Effector memory CD4-positive, alpha-beta T cell (primary cell): Measurements from ENCODE around the gene UBB.

Source experiments
- DNase-seq, 3 donors: peaks; one replicate each; pipeline ENCODE4 v3.0.0-alpha.2; 2020
- H3K27ac ChIP-seq: 2 replicates; pipeline ENCODE4 v1.7.0; 2013; ENCODE audit warnings: mild to moderate bottlenecking, low read length, moderate library complexity; ENCODE audit not compliant: insufficient read depth, poor library complexity, severe bottlenecking
- H3K27me3 ChIP-seq: replicated peaks from 2 replicates; pipeline ENCODE4 v1.7.0; 2013; ENCODE audit warnings: mild to moderate bottlenecking, low read length; ENCODE audit not compliant: insufficient read depth, control insufficient read depth, poor library complexity, severe bottlenecking
- H3K36me3 ChIP-seq: 2 replicates; pipeline ENCODE4 v1.7.0; 2013; ENCODE audit warnings: mild to moderate bottlenecking, low read length, moderate library complexity; ENCODE audit not compliant: control insufficient read depth, insufficient read depth
- H3K4me1 ChIP-seq: 2 replicates; pipeline ENCODE4 v1.7.0; 2013; ENCODE audit warnings: low read length, mild to moderate bottlenecking; ENCODE audit not compliant: control insufficient read depth, insufficient read depth, poor library complexity, severe bottlenecking
- H3K4me3 ChIP-seq: 2 replicates; pipeline ENCODE4 v1.7.0; 2013; ENCODE audit warnings: low read length, low read depth, mild to moderate bottlenecking; ENCODE audit not compliant: insufficient read depth, poor library complexity, severe bottlenecking
- H3K9me3 ChIP-seq: 2 replicates; pipeline ENCODE4 v1.7.0; 2013; ENCODE audit warnings: mild to moderate bottlenecking, low read length, moderate library complexity; ENCODE audit not compliant: control insufficient read depth

Gene UBB

DNA sequence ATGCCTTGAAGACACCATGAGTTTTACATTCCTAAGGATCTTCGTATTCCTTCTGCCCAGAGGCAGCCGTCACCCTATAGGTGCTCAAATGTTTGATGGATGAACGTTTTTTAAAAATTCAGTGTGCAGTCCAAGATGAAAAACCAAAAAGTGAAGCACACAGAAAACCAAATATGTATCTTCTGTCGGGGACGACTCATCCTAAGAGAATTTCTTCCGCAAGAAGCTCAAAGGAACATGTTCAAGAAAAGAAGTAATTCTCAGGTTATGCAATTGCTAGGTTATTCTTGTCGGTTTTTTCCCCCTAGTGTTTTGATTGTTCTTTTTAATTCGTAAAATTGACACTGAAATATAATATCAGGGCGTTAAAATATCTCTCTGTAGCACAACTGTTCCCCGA lies 29.1 kb upstream of the UBB start:
- Histone ChIP-seq H3K27me3 (no peaks in the 10 kb centered on the region), H3K27ac (no peak overlapping the region), H3K9me3 (no peaks in the 10 kb centered on the region), H3K4me3 (peak overlapping the region; percentile 76), H3K36me3 (no peaks in the 10 kb centered on the region), H3K4me1 (peaks cover 7% of the 10 kb centered on the region)
- DNase-seq, result no peak

DNA sequence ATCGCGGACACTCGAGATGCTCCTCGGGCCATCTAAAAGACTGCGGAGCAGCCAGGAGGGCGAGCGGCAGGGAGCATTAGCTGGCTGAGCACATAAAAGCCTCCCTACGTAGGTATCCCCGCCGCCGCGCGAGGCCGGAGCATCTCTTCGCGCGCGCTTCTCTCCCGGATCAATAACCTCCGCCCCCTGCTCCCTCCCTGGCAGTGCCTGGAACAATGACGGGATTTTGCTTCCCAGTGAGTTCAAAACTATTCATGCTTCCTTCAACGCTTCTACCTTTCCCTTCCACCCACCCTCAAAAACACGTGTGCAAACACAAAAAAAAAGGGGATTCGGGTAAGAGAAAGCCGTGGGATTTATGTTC lies 28.6 kb upstream of the UBB start:
- no peaks in the 10 kb centered on the region for H3K27me3 ChIP-seq
- DNase-seq, result no peak
- no peak overlapping the region for H3K27ac ChIP-seq
- H3K36me3 ChIP-seq, result no peaks in the 10 kb centered on the region
- peak overlapping the region; percentile 76 for H3K4me3 ChIP-seq
- H3K9me3 ChIP-seq, result no peaks in the 10 kb centered on the region
- H3K4me1 ChIP-seq, result peaks cover 7% of the 10 kb centered on the region

DNA sequence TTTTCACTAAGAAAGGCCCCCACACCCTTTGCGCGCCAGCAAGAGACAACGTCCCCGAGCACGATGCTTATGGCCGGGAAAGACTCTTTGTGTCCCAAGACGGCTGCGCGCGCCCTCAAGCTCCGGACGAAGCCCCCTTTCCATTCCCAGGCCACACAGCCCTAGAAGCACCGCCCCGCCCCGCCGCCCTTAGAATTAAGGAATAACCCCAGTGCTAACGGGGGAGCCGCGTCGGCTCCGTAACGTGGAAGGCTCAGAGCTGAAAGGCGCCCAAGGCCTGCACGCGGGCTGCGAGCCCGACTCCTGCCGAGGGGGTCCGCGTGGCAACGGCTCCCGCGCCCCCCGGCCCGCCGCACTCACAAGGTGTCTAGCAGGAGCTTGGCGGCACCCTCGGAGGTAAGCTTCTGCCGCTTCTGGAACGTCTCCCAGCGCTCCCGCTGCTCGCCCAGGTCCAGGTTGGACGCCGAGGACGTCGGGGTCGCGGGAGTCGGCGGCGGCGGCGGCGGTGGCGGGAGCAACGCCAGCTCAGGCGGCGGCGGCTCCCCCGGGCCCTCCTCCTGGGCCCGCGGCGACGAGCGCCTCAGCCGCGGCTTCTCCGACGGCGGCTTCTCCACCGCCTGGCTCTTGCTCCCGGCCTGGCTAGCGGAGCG lies 28.1 kb upstream of the UBB start:
- Histone ChIP-seq H3K9me3 (no peaks in the 10 kb centered on the region), H3K27me3 (no peaks in the 10 kb centered on the region), H3K4me1 (peaks cover 7% of the 10 kb centered on the region), H3K4me3 (peak overlapping the region; percentile 76), H3K36me3 (no peaks in the 10 kb centered on the region), H3K27ac (peak overlapping the region; percentile 32)
- peak in 2 of 3 donors; percentile 7 to 8 for DNase-seq

DNA sequence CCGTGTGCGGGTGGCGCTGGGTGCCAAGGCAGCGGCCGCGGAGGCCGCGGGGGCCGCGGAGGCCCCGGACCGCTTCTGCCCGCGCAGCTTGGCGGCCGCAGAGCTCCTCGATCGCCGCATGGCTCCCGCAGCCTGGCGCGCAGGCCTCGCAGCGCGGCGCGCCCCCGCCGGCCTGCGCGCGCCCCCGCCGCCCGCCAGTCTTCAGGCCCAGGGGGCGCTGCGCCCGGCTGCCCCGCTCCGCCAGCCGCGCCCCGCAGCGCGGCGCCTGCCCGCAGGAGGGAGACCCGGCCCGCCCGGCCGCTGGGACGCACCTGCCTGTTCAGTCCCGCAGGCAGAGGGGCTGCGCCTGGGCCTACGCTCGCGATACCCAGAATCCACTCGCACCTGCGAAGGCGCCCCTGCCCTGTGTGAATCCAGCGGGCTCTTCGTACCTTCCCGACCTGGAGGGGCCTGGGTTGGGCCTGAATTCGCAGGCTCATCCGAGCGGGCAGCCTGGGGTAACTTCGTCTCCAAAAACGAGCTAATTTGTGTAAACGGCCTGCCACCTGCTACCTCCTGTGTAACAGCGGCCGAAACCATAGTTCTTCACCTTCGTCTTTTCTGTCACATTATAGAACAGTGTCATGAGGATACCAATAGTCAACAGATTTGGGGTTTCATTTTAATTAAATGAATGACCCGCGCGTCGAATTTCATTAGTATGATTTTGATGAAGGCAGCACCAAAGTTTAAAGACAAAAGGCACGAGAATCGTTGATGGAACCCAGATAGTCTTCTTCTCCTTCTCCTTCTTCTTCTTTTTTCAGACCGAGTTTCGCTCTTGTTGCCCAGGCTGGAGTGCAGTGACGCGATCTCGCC lies 27.3 kb upstream of the UBB start, which contains the start of gene CENPV:
Gene CENPV, minus strand, starts transcription at position 153 of the 858 bp plus-strand sequence. Its CDS starts 33 bp downstream, at position 120.
- DNase-seq, result peak; percentile 33 to 54 (median 54)
- peak within 1 kb of the TSS; percentile 38 for H3K27ac ChIP-seq
- peak within 1 kb of the TSS; percentile 76 for H3K4me3 ChIP-seq

DNA sequence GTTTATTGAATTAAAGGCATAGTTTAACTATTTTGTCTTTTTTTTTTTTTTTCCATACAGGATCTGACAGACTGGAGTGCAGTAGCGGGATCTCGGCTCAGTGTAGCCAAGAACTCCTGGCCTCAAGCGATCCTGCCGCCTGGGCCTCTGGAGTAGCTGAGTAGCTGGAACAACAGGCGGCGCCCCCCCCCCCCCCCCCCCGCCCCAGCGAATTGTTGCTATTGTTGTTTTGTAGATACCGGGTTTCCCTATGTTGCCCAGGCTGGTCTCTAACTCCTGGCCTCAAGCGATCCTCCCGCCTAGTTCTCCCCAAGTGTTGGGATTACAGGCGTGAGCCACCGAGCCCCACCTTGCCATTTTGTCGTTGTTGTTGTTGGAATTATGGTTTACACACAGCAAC lies 26.3 kb upstream of the UBB start:
- Histone ChIP-seq H3K27me3 (no peaks in the 10 kb centered on the region), H3K9me3 (no peaks in the 10 kb centered on the region), H3K27ac (no peak overlapping the region), H3K4me1 (peaks cover 7% of the 10 kb centered on the region), H3K4me3 (no peak overlapping the region), H3K36me3 (no peaks in the 10 kb centered on the region)
- no peak for DNase-seq

More for the DNA sequence above, 27.3 kb upstream of the UBB start, which contains the start of gene CENPV:
- Histone ChIP-seq H3K9me3 (no peaks in the 10 kb centered on the region), H3K27me3 (no peaks in the 10 kb centered on the region), H3K4me1 (peaks cover 7% of the 10 kb centered on the region), H3K36me3 (no peaks in the 10 kb centered on the region)

DNA sequence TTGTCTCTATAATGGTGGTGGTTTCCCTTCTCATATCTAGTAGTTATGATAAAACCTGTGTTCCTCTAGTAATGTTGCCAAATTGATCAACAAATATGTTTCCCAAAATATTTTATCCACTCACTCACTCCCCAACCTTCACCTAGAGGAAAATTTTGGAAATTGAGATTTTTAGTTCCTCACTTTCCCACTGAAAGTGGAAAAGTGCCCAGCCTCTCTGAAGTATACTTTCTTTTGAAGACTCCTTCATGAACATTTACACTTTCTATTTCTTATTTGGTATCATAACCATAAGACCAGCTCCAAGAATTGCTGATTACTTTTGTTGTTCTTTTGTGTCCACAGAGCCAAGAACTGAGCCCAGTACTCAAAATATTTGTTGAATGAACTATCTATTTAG lies 22.5 kb upstream of the UBB start:
- H3K27me3 ChIP-seq, result no peaks in the 10 kb centered on the region
- H3K36me3 ChIP-seq, result no peaks in the 10 kb centered on the region
- no peak for DNase-seq
- H3K4me3 ChIP-seq, result no peak overlapping the region
- H3K27ac ChIP-seq, result no peak overlapping the region
- no peaks in the 10 kb centered on the region for H3K4me1 ChIP-seq
- H3K9me3 ChIP-seq, result no peaks in the 10 kb centered on the region

DNA sequence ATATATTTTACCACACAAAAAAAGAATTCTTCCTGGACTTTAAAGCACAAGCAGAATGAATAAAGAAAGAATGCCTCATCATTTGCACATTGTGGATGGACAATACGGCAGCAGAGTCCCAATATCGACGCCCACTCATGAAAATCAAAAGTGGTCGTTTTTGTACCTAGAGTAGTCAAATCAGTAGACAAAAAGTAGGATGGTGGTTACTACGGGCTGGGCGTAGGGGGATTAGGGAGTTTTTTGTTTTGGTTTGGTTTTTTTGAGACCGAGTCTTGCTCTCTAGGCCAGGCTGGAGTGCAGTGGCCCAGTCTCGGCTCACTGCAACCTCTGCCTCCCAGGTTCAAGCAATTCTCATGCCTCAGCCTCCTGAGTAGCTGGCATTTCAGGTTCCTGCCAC lies 19.0 kb upstream of the UBB start:
- no peak overlapping the region for H3K27ac ChIP-seq
- H3K36me3 ChIP-seq, result no peaks in the 10 kb centered on the region
- H3K27me3 ChIP-seq, result no peaks in the 10 kb centered on the region
- no peak overlapping the region for H3K4me3 ChIP-seq
- DNase-seq, result no peak
- no peaks in the 10 kb centered on the region for H3K9me3 ChIP-seq
- no peaks in the 10 kb centered on the region for H3K4me1 ChIP-seq

DNA sequence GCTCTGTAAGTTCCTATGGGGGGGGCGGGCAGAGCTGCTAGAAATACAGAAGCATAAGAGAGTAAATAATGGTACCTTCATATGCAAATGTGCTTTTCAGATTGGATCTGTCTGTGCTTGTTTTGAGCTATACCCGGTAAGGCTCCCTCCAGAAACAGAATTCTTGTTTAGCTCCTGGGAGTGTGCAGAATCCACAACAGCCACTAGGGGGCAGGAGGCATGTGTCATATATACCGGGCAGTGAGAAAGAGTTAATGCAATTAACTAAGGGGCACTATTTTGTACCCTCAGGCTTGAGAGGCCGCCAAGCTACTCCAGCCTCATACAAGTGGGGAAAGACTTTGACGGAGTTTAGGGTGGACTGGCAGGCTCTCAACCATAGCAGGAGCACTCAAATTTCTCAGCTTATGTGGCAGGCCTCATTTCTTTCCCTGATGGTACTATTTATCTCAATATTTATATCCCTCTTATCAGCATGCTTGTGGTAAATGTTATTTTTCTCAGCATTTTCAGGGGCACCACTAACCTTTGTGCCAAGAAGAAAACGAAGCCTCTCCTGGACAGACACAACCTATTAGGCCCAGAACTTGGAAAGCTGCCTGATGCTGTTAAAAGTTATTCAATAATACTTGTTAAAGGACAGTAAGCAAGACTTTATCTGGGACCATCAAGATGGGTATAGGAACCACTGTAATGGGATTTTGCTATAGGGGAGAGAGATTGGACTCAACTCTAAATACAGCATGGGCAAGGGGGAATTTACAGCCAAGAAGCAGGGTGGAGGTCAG lies 16.9 kb upstream of the UBB start:
- DNase-seq, result peak; percentile 41 to 58 (median 43)
- Histone ChIP-seq H3K27me3 (no peaks in the 10 kb centered on the region), H3K9me3 (no peaks in the 10 kb centered on the region), H3K27ac (no peak overlapping the region), H3K36me3 (no peaks in the 10 kb centered on the region), H3K4me3 (no peak overlapping the region), H3K4me1 (no peaks in the 10 kb centered on the region)

DNA sequence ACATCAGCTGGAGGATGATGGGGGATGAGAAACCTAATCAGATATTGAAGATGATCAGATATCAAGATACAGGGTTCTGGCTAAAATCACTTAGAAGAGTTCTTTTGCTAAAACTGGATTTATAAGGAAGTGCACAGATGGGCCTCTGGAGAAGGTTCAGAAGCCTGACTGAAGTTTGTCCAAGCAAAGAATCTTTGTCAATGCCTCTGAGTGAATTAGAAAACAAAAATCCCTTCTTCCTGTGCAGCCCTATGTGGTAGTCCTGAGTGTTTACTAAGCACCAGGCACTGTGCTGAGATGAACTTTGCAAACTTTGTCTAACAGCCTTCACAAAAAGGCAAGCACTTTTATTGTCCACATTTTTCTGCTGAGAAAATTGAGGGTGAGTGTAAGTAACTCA lies 16.3 kb upstream of the UBB start:
- no peaks in the 10 kb centered on the region for H3K27me3 ChIP-seq
- no peak for DNase-seq
- no peak overlapping the region for H3K27ac ChIP-seq
- no peak overlapping the region for H3K4me3 ChIP-seq
- H3K36me3 ChIP-seq, result no peaks in the 10 kb centered on the region
- H3K4me1 ChIP-seq, result no peaks in the 10 kb centered on the region
- no peaks in the 10 kb centered on the region for H3K9me3 ChIP-seq
